Neural progenitor cell (in vitro differentiated cells): ENCODE results near the gene PPP2R5A.

Experiments used
- EZH2 ChIP-seq: fragments of 200-600 bp; sonication (generic); IDR thresholded peaks from 2 replicates; pipeline ENCODE4 v1.6.1; 2017; ENCODE audit warnings: antibody characterized with exemption, mild to moderate bottlenecking, moderate library complexity
- TF ChIP-seq, protein P1 (sequence below): fragments of 200-600 bp; sonication (generic); IDR thresholded peaks from 2 replicates; pipeline ENCODE4 v1.5.1; 2017; ENCODE audit warnings: antibody characterized with exemption, mild to moderate bottlenecking

DNA sequence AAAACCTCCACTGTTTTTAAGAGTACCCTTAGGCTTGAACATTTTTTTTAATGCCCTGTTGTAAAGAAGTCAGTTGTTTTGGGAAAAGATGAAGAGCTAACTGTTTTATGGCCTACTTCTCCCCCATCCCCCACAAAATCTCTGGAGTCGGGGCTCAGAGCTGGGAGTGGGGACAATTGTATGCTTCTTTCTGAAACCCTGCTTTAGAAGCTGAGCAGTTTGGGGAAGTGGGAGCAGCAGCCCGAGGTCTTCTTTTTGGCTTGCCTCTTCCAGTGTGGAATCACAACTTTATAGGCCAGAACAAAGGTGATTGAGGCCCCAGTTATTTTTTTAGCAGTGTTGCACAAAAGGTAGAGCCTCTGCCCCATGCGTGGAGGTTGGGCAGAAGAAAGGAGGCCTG lies 25.2 kb downstream of the PPP2R5A start:
- TF ChIP-seq EZH2: no peak
- TF ChIP-seq, protein P1, sequence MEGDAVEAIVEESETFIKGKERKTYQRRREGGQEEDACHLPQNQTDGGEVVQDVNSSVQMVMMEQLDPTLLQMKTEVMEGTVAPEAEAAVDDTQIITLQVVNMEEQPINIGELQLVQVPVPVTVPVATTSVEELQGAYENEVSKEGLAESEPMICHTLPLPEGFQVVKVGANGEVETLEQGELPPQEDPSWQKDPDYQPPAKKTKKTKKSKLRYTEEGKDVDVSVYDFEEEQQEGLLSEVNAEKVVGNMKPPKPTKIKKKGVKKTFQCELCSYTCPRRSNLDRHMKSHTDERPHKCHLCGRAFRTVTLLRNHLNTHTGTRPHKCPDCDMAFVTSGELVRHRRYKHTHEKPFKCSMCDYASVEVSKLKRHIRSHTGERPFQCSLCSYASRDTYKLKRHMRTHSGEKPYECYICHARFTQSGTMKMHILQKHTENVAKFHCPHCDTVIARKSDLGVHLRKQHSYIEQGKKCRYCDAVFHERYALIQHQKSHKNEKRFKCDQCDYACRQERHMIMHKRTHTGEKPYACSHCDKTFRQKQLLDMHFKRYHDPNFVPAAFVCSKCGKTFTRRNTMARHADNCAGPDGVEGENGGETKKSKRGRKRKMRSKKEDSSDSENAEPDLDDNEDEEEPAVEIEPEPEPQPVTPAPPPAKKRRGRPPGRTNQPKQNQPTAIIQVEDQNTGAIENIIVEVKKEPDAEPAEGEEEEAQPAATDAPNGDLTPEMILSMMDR: no peak
